ENCODE data around the gene KEAP1. TPM values are rescaled to one million over a fixed set of nuclear protein-coding genes. Genes with fewer than 3 reads are reported as not detected.

KEAP1 gene
- total RNA-seq, 6 donors from 2014 or later: 34.6 to 85.1 (median 60.7) TPM

- WGBS, 2 donors: 73 to 78% methylated on average over 7 of the region's 7 CpGs
- no peak overlapping the region for H3K4me3 ChIP-seq
- ATAC-seq (ENCODE audit: low FRiP score in 2 of 2): no peak
- peaks cover 16 to 29% (median 20%) of the 10 kb centered on the region in 4 donors for H3K4me1 ChIP-seq
- no peaks in the 10 kb centered on the region for H3K36me3 ChIP-seq
- no peak for DNase-seq
- H3K27ac ChIP-seq: no peak overlapping the region
- no peak for TF ChIP-seq EP300 (IDR thresholded peaks at IDR 0.05)
- no peak for TF ChIP-seq POLR2A (IDR thresholded peaks at IDR 0.05)
- TF ChIP-seq, protein P1, sequence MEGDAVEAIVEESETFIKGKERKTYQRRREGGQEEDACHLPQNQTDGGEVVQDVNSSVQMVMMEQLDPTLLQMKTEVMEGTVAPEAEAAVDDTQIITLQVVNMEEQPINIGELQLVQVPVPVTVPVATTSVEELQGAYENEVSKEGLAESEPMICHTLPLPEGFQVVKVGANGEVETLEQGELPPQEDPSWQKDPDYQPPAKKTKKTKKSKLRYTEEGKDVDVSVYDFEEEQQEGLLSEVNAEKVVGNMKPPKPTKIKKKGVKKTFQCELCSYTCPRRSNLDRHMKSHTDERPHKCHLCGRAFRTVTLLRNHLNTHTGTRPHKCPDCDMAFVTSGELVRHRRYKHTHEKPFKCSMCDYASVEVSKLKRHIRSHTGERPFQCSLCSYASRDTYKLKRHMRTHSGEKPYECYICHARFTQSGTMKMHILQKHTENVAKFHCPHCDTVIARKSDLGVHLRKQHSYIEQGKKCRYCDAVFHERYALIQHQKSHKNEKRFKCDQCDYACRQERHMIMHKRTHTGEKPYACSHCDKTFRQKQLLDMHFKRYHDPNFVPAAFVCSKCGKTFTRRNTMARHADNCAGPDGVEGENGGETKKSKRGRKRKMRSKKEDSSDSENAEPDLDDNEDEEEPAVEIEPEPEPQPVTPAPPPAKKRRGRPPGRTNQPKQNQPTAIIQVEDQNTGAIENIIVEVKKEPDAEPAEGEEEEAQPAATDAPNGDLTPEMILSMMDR (IDR thresholded peaks at IDR 0.05): no peak
- no peak for TF ChIP-seq POLR2AphosphoS5 (IDR thresholded peaks at IDR 0.05)
- no peaks in the 10 kb centered on the region for H3K9me3 ChIP-seq
- peaks cover 3 to 33% (median 23%) of the 10 kb centered on the region in 4 donors for H3K27me3 ChIP-seq
Measured at GRCh38 chr19:10519421-10519820, 16.3 kb upstream of the KEAP1 start.

DNA sequence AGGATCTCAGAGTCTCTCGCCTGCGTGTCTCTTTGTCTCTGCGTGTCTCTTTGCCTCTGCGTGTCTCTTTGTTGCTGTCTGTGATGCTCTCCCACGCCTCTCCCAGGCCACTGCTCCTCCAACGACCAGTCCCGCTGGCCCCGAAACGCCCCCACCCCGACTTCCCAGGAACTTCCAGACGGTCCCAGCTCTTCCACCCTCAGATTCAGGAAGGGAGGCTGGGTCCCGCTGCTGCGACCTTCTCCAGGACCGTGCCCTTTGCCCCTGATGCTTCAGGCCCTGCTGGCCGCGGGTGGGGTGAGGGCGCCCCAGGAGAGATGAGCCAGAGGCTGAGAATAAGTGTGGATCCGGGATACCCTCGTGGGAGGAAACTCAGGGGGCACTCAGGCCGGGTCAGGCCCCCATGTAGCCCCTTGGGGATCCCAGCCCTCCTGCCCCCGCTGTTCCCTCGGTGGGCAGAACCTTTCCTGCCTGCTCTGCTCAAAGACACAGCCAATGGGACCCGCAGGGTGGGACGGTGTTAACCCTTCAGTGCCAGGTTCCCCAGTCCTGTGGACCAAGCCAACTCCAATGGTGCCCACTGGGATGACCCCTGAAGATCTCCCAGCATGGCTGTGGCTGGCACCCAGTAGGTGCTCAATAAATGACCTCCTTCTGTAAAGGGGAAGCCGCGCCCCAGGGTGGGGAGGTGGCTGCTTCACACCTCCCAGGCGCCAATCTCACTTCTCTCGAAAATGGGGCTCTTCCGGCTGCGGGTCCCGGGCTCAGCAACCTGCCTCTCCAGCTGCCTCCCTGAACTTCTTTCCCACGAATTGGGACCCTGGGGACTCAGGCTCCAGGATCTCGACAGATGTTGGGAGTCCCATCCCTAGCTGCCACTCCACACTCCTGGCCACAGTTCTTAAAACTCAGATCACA lies 15.5 kb upstream of the KEAP1 start:
- WGBS, 2 donors: 12 to 17% methylated on average over 21 to 31 of the region's 33 CpGs
- Histone ChIP-seq H3K27ac (peak overlapping the region in 1 of 4 donors; percentile 30), H3K4me3 (peak overlapping the region in 1 of 4 donors; percentile 6), H3K4me1 (peaks cover 17 to 36% (median 22%) of the 10 kb centered on the region in 4 donors), H3K27me3 (peaks cover 3 to 40% (median 30%) of the 10 kb centered on the region in 4 donors), H3K36me3 (no peaks in the 10 kb centered on the region), H3K9me3 (no peaks in the 10 kb centered on the region)
- ATAC-seq (ENCODE audit: low FRiP score in 2 of 2) (no peak), DNase-seq (peak in 1 of 2 donors; percentile 59)
- TF ChIP-seq, protein P1 (IDR thresholded peaks at IDR 0.05): no peak
- no peak for TF ChIP-seq EP300 (IDR thresholded peaks at IDR 0.05)
- TF ChIP-seq POLR2AphosphoS5 (IDR thresholded peaks at IDR 0.05): no peak
- no peak for TF ChIP-seq POLR2A (IDR thresholded peaks at IDR 0.05)

DNA sequence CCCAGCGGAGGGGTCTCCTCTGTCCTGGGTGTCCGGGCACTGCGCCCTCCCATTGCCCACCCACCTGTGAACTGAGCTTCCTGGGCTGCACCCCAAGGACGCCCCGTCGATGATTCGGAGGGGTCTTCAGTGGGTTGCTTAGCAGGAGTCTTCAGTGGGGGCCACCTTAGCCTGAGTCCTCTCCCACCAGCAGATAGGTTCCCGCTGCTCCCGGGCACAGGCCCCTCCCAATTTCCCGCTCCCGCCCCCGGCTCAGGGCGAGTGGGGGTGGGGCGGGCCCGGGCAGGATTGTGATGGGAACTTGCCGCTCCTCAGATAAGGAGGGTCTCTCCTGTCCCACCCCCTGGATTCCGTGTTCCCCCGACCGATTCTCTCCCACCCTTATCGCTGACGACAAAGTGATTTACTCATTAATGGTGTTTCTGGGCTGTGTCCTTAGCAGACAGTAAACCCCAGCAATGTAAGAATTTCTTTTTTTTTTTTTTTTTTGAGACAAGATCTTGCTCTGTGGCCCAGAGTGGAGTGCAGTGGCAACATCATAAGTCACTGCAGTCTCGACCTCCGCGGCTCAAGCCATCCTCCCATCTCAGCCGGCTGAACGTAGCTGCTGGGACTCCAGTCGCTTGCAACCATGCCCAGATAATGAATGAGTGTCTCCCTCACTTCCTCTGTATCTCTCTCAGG lies 14.7 kb upstream of the KEAP1 start:
- H3K9me3 ChIP-seq: no peaks in the 10 kb centered on the region
- H3K4me1 ChIP-seq: peaks cover 17 to 38% (median 22%) of the 10 kb centered on the region in 4 donors
- no peaks in the 10 kb centered on the region for H3K36me3 ChIP-seq
- TF ChIP-seq POLR2AphosphoS5 (IDR thresholded peaks at IDR 0.05) (no peak), POLR2A (IDR thresholded peaks at IDR 0.05) (no peak), EP300 (IDR thresholded peaks at IDR 0.05) (no peak)
- TF ChIP-seq, protein P1 (IDR thresholded peaks at IDR 0.05): no peak
- H3K27me3 ChIP-seq: peaks cover 3 to 46% (median 31%) of the 10 kb centered on the region in 4 donors
- ATAC-seq (ENCODE audit: low FRiP score in 2 of 2) (peak; percentile 15 to 50), DNase-seq (peak in 1 of 2 donors; percentile 73)
- peak overlapping the region in 3 of 4 donors; percentile 24 to 40 (median 39) for H3K4me3 ChIP-seq
- peak overlapping the region in 1 of 4 donors; percentile 36 for H3K27ac ChIP-seq
- WGBS, 2 donors: 1% methylated on average over 21 to 26 of the region's 27 CpGs

- TF ChIP-seq, protein P1 (IDR thresholded peaks at IDR 0.05): no peak
- no peak for TF ChIP-seq EP300 (IDR thresholded peaks at IDR 0.05)
- no peak for TF ChIP-seq POLR2AphosphoS5 (IDR thresholded peaks at IDR 0.05)
- TF ChIP-seq POLR2A (IDR thresholded peaks at IDR 0.05): no peak
- DNase-seq (peak in 1 of 2 donors; percentile 88), ATAC-seq (ENCODE audit: low FRiP score in 2 of 2) (peak in 1 of 2 donors; percentile 49)
- Histone ChIP-seq H3K36me3 (no peaks in the 10 kb centered on the region), H3K27me3 (peaks cover 3 to 46% (median 31%) of the 10 kb centered on the region in 4 donors), H3K4me1 (peaks cover 17 to 38% (median 22%) of the 10 kb centered on the region in 4 donors), H3K9me3 (no peaks in the 10 kb centered on the region), H3K27ac (peak within 1 kb of the TSS in 2 of 4 donors; percentile 4 to 36), H3K4me3 (peak within 1 kb of the TSS; percentile 8 to 40 (median 32))
- 5 to 20% methylated on average over 1 to 28 of the region's 39 CpGs for WGBS, 2 donors
Measured at GRCh38 chr19:10517361-10517759, 14.2 kb upstream of the KEAP1 start, which contains the start of gene S1PR5. TSS of gene S1PR5 (minus strand) at chr19:10517447. CDS start at chr19:10515011, 2,436 bp downstream.

Data from upper lobe of left lung (tissue), 6 donors.